GM19328 (cell line): ENCODE data around the gene NR1I3.
A peak's percentile ranks its signal among the peaks of the same experiment; 100 is the strongest.
"Not testable (repeated sequence)": the region's sequence is repeated elsewhere in the genome, so short reads cannot be mapped to it uniquely, and the experiment has no call there.

Experiments used
- ATAC-seq: cut with Tn5 transposase; IDR thresholded peaks from one replicate; pipeline ENCODE4 v1.9.1; 2021; ENCODE audit warnings: mild to moderate bottlenecking, moderate library complexity; ENCODE audit not compliant: unreplicated experiment

The NR1I3 gene

GRCh38 chr1:161250829-161251228 is 12.8 kb upstream of the NR1I3 start:
- no peak for ATAC-seq

GRCh38 chr1:161250100-161250499 is 12.1 kb upstream of the NR1I3 start:
- ATAC-seq, result not testable (repeated sequence)

- ATAC-seq, result no peak
Observed at GRCh38 chr1:161244888-161245287, 6.9 kb upstream of the NR1I3 start.

GRCh38 chr1:161242313-161242712 is 4.3 kb upstream of the NR1I3 start:
- no peak for ATAC-seq

- ATAC-seq, result no peak
Observed at GRCh38 chr1:161241682-161242081, 3.7 kb upstream of the NR1I3 start.

GRCh38 chr1:161235957-161236775 is 1.8 kb downstream of the NR1I3 start:
- no peak for ATAC-seq

- no peak for ATAC-seq
Observed at GRCh38 chr1:161233102-161233501, 4.9 kb downstream of the NR1I3 start.

- no peak for ATAC-seq
Observed at GRCh38 chr1:161230762-161231161, 7.2 kb downstream of the NR1I3 start.

- ATAC-seq, result no peak
Observed at GRCh38 chr1:161229896-161230295, 8.1 kb downstream of the NR1I3 start.

- no peak for ATAC-seq
Observed at GRCh38 chr1:161228032-161228431, 10.0 kb downstream of the NR1I3 start.

- ATAC-seq, result no peak
Observed at GRCh38 chr1:161227196-161227871, 10.7 kb downstream of the NR1I3 start.

GRCh38 chr1:161226759-161227158 is 11.2 kb downstream of the NR1I3 start:
- no peak for ATAC-seq

GRCh38 chr1:161226320-161226711 is 11.7 kb downstream of the NR1I3 start:
- no peak for ATAC-seq

- peak; percentile 93 for ATAC-seq
Observed at GRCh38 chr1:161225534-161226319, 12.3 kb downstream of the NR1I3 start, which contains the start of gene TOMM40L. TSS of gene TOMM40L (plus strand) at chr1:161226060. CDS start at chr1:161226490, 430 bp downstream.

- no peak for ATAC-seq
Observed at GRCh38 chr1:161225178-161225533, 12.8 kb downstream of the NR1I3 start.

- ATAC-seq, result not testable (repeated sequence)
Observed at GRCh38 chr1:161224695-161225087, 13.3 kb downstream of the NR1I3 start.

GRCh38 chr1:161223805-161224694 is 14.0 kb downstream of the NR1I3 start:
- ATAC-seq, result no peak

- no peak for ATAC-seq
Observed at GRCh38 chr1:161222175-161223019, 15.6 kb downstream of the NR1I3 start.

- ATAC-seq, result no peak
Observed at GRCh38 chr1:161220002-161220401, 18.0 kb downstream of the NR1I3 start.
